ENCODE measurements around the gene PTCH2. TPM values are rescaled to one million over a fixed set of nuclear protein-coding genes. Genes with fewer than 3 reads are reported as not detected.

PTCH2 gene
- total RNA-seq, 1 donor from 2014 or later: not detected

GRCh38 chr1:44784094-44785028 lies 58.7 kb downstream of the PTCH2 start:
- Histone ChIP-seq H2AFZ (replicated peaks) (peak overlapping the region; percentile 87), H3F3A (ENCODE audit: low read depth) (peaks cover 59% of the 10 kb centered on the region), H3K9me3 (ENCODE audit: low read depth) (no peaks in the 10 kb centered on the region), H3K4me1 (peaks cover 18% of the 10 kb centered on the region), H3K4me3 (peak overlapping the region; percentile 40), H3K27me3 (peaks cover 36% of the 10 kb centered on the region), H3K27ac (no peak overlapping the region), H3K79me2 (ENCODE audit: low read depth) (no peaks in the 10 kb centered on the region), H3K4me2 (peak overlapping the region; percentile 76), H3K36me3 (no peaks in the 10 kb centered on the region), H3K9ac (no peak overlapping the region), H4K20me1 (ENCODE audit: low read depth) (peaks cover 8% of the 10 kb centered on the region)
- no peaks in the 10 kb centered on the region for H3K9me3 Mint-ChIP-seq
- peak overlapping the region; percentile 77 for H3K4me3 Mint-ChIP-seq
- H3K4me1 Mint-ChIP-seq: peaks cover 19% of the 10 kb centered on the region
- peaks cover 15% of the 10 kb centered on the region for H3K36me3 Mint-ChIP-seq
- DNase-seq (ENCODE audit: low spot score): peak; percentile 78
- no peak for TF ChIP-seq EZH2 (IDR thresholded peaks at IDR 0.05)
- TF ChIP-seq, protein P1, sequence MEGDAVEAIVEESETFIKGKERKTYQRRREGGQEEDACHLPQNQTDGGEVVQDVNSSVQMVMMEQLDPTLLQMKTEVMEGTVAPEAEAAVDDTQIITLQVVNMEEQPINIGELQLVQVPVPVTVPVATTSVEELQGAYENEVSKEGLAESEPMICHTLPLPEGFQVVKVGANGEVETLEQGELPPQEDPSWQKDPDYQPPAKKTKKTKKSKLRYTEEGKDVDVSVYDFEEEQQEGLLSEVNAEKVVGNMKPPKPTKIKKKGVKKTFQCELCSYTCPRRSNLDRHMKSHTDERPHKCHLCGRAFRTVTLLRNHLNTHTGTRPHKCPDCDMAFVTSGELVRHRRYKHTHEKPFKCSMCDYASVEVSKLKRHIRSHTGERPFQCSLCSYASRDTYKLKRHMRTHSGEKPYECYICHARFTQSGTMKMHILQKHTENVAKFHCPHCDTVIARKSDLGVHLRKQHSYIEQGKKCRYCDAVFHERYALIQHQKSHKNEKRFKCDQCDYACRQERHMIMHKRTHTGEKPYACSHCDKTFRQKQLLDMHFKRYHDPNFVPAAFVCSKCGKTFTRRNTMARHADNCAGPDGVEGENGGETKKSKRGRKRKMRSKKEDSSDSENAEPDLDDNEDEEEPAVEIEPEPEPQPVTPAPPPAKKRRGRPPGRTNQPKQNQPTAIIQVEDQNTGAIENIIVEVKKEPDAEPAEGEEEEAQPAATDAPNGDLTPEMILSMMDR (IDR thresholded peaks at IDR 0.05): peak; percentile 17
- H3K27me3 Mint-ChIP-seq (ENCODE audit: insufficient read depth, low read depth): peaks cover 10% of the 10 kb centered on the region
- peak overlapping the region; percentile 60 for H3K27ac Mint-ChIP-seq

DNA sequence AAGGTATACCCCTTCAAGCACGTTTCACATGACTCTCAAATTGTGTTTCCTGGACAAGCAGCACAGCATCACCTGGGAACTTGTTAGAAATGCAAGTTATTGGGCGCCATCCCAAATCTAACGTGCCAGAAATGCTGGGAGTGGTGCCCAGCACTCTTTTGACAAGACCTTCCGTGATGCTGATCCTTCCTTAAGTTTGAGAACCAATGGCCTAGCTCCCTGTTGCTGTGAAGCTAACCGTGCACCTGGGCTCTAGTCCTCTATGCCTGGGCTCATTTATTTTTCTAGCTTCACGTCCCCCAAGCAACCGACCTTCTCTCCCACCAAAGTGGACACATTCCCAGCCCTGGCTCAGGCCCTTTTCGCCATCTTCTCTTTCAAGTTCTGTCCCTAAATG lies 59.4 kb downstream of the PTCH2 start:
- H3F3A ChIP-seq (ENCODE audit: low read depth): peaks cover 66% of the 10 kb centered on the region
- no peak for TF ChIP-seq EZH2phosphoT487 (IDR thresholded peaks at IDR 0.05)
- Mint-ChIP-seq H3K9me3 (no peaks in the 10 kb centered on the region), H3K27me3 (ENCODE audit: insufficient read depth, low read depth) (peaks cover 10% of the 10 kb centered on the region), H3K4me3 (peak overlapping the region; percentile 77), H3K36me3 (peaks cover 19% of the 10 kb centered on the region), H3K4me1 (peaks cover 19% of the 10 kb centered on the region), H3K27ac (peak overlapping the region; percentile 60)
- peaks cover 36% of the 10 kb centered on the region for H3K27me3 ChIP-seq
- no peak for DNase-seq (ENCODE audit: low spot score)
- H3K4me2 ChIP-seq: peak overlapping the region; percentile 76
- peak overlapping the region; percentile 40 for H3K4me3 ChIP-seq
- H3K27ac ChIP-seq: no peak overlapping the region
- H3K79me2 ChIP-seq (ENCODE audit: low read depth): peaks cover 2% of the 10 kb centered on the region
- peaks cover 18% of the 10 kb centered on the region for H3K4me1 ChIP-seq
- no peaks in the 10 kb centered on the region for H3K36me3 ChIP-seq
- H4K20me1 ChIP-seq (ENCODE audit: low read depth): peaks cover 15% of the 10 kb centered on the region
- no peak overlapping the region for H3K9ac ChIP-seq
- no peaks in the 10 kb centered on the region for H3K9me3 ChIP-seq (ENCODE audit: low read depth)
- H2AFZ ChIP-seq (replicated peaks): peak overlapping the region; percentile 87

DNA sequence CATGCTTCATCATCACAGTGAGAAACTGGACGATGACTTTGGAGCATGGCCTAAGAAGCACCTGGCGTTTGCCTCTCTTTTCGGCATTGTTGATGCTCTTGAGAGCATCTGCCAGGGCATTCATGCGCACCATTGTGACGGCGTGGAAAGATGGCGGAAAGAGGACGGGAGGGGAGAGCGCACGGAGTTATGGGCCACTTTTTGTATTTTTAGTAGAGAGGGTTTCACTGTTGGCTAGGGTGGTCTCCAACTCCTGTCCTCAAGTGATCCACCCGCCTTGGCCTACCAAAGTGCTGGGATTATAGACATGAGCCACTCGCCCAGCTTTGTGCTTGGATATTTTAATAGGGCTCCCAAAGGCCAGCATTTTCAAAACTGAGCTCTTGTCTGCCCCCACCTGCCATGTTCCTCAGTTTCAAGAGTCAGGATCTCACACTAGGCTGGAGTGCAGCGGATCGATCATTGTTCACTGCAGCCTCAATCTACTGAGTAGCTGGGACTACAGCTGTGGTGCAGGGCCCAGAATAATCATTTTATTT lies 62.4 kb downstream of the PTCH2 start:
- Mint-ChIP-seq H3K9me3 (no peaks in the 10 kb centered on the region), H3K36me3 (peaks cover 33% of the 10 kb centered on the region), H3K27ac (no peak overlapping the region), H3K27me3 (ENCODE audit: insufficient read depth, low read depth) (peaks cover 12% of the 10 kb centered on the region), H3K4me1 (peaks cover 29% of the 10 kb centered on the region), H3K4me3 (no peak overlapping the region)
- no peak overlapping the region for H3K9ac ChIP-seq
- no peaks in the 10 kb centered on the region for H3K9me3 ChIP-seq (ENCODE audit: low read depth)
- peaks cover 20% of the 10 kb centered on the region for H3K27me3 ChIP-seq
- no peak overlapping the region for H2AFZ ChIP-seq (replicated peaks)
- TF ChIP-seq, protein P1 (IDR thresholded peaks at IDR 0.05): no peak
- no peak for TF ChIP-seq EZH2 (IDR thresholded peaks at IDR 0.05)
- no peak for TF ChIP-seq EZH2phosphoT487 (IDR thresholded peaks at IDR 0.05)
- peaks cover 28% of the 10 kb centered on the region for H3K4me1 ChIP-seq
- peaks cover 32% of the 10 kb centered on the region for H3K79me2 ChIP-seq (ENCODE audit: low read depth)
- H3K27ac ChIP-seq: no peak overlapping the region
- H3K4me3 ChIP-seq: no peak overlapping the region
- peaks cover 91% of the 10 kb centered on the region for H3F3A ChIP-seq (ENCODE audit: low read depth)
- H3K4me2 ChIP-seq: no peak overlapping the region
- DNase-seq (ENCODE audit: low spot score): no peak
- peaks cover 45% of the 10 kb centered on the region for H4K20me1 ChIP-seq (ENCODE audit: low read depth)
- H3K36me3 ChIP-seq: peaks cover 8% of the 10 kb centered on the region

Data from neural progenitor cell (in vitro differentiated cells).